DOHH2 (cell line): ENCODE data around the gene TMEM208.

Source experiments
- H3F3A ChIP-seq: fragments of 200-600 bp; sonication (generic), shearing (Covaris generic); 2 replicates; pipeline ENCODE4 v1.6.0; 2016; ENCODE audit warnings: antibody characterized with exemption, mild to moderate bottlenecking; ENCODE audit not compliant: control insufficient read depth, insufficient read depth
- H3K27ac ChIP-seq: fragments of 200-600 bp; sonication (generic); 2 replicates; pipeline ENCODE4 v1.5.1; 2014; ENCODE audit warnings: low read depth, mild to moderate bottlenecking, low read length, moderate library complexity
- H3K27me3 ChIP-seq: fragments of 200-600 bp; sonication (generic); 2 replicates; pipeline ENCODE4 v1.6.1; 2014; ENCODE audit warnings: mild to moderate bottlenecking, low read length, mixed read lengths; ENCODE audit not compliant: control insufficient read depth
- H3K36me3 ChIP-seq: fragments of 200-600 bp; sonication (generic); 2 replicates; pipeline ENCODE4 v1.6.1; 2014; ENCODE audit warnings: mild to moderate bottlenecking, low read length, moderate library complexity, mixed read lengths; ENCODE audit not compliant: control insufficient read depth
- H3K4me1 ChIP-seq: fragments of 200-600 bp; sonication (generic); 2 replicates; pipeline ENCODE4 v1.6.1; 2014; ENCODE audit warnings: mild to moderate bottlenecking, low read length, mixed read lengths; ENCODE audit not compliant: control insufficient read depth
- H3K4me2 ChIP-seq: fragments of 200-600 bp; sonication (generic); 2 replicates; pipeline ENCODE4 v1.6.0; 2014; ENCODE audit warnings: mild to moderate bottlenecking, low read length, moderate library complexity
- H3K4me3 ChIP-seq: fragments of 200-600 bp; sonication (generic); 2 replicates; pipeline ENCODE4 v1.5.1; 2014; ENCODE audit warnings: mild to moderate bottlenecking, low read length, mixed read lengths
- H3K79me2 ChIP-seq: fragments of 200-600 bp; sonication (generic); 2 replicates; pipeline ENCODE4 v1.6.1; 2014; ENCODE audit warnings: mild to moderate bottlenecking, low read length, mixed read lengths; ENCODE audit not compliant: control insufficient read depth
- H3K9me2 ChIP-seq: fragments of 200-600 bp; sonication (generic); replicated peaks from 2 replicates; pipeline ENCODE4 v1.6.1; 2014; ENCODE audit warnings: mild to moderate bottlenecking, low read length, mixed read lengths; ENCODE audit not compliant: control insufficient read depth
- H3K9me3 ChIP-seq: fragments of 200-600 bp; sonication (generic); 2 replicates; pipeline ENCODE4 v1.6.1; 2014; ENCODE audit warnings: antibody characterized with exemption, low read length, mixed read lengths; ENCODE audit not compliant: control insufficient read depth, insufficient read depth
- H4K20me1 ChIP-seq: fragments of 200-600 bp; sonication (generic); 2 replicates; pipeline ENCODE4 v1.6.0; 2014; ENCODE audit warnings: low read depth, mild to moderate bottlenecking, antibody characterized with exemption, low read length, moderate library complexity; ENCODE audit not compliant: control insufficient read depth, insufficient read depth
- EZH2phosphoT487 ChIP-seq: fragments of 200-600 bp; sonication (generic); IDR thresholded peaks from 2 replicates; pipeline ENCODE4 v1.6.1; 2017; ENCODE audit warnings: borderline replicate concordance, mild to moderate bottlenecking, antibody characterized with exemption, low read length, moderate library complexity, mixed read lengths
- TF ChIP-seq, protein P1 (sequence below): fragments of 200-600 bp; sonication (generic); IDR thresholded peaks from one replicate; pipeline ENCODE4 v1.5.1; 2014; ENCODE audit warnings: antibody characterized with exemption, mild to moderate bottlenecking, low read depth, low read length; ENCODE audit not compliant: poor library complexity, severe bottlenecking

TMEM208 gene

DNA sequence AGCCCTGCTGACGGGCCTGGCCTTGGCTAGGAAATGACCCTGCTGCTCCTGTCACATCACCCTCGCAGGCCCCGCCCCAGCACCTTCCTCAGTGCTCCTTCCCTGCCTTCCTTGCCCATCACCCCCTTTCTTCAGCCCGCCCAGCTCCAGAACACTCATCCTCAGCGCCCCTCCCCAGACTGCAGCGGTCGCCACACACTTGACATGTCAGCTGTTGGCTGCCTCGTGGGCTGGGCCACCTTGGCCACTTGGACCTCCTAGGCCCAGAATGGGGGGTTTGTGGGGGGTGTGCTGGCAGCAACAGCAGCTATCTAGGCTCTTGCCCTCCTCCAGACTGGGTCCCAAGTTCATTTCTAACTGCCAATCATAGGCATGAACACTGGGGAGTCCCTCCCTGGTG lies 17.4 kb upstream of the TMEM208 start:
- no peaks in the 10 kb centered on the region for H4K20me1 ChIP-seq
- no peak overlapping the region for H3K4me2 ChIP-seq
- peaks cover 3% of the 10 kb centered on the region; the same call in 1 of the 2 replicates for H3K27me3 ChIP-seq
- H3K27ac ChIP-seq: no peak overlapping the region
- no peaks in the 10 kb centered on the region for H3F3A ChIP-seq
- TF ChIP-seq, protein P1, sequence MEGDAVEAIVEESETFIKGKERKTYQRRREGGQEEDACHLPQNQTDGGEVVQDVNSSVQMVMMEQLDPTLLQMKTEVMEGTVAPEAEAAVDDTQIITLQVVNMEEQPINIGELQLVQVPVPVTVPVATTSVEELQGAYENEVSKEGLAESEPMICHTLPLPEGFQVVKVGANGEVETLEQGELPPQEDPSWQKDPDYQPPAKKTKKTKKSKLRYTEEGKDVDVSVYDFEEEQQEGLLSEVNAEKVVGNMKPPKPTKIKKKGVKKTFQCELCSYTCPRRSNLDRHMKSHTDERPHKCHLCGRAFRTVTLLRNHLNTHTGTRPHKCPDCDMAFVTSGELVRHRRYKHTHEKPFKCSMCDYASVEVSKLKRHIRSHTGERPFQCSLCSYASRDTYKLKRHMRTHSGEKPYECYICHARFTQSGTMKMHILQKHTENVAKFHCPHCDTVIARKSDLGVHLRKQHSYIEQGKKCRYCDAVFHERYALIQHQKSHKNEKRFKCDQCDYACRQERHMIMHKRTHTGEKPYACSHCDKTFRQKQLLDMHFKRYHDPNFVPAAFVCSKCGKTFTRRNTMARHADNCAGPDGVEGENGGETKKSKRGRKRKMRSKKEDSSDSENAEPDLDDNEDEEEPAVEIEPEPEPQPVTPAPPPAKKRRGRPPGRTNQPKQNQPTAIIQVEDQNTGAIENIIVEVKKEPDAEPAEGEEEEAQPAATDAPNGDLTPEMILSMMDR: no peak
- no peak for TF ChIP-seq EZH2phosphoT487
- H3K9me2 ChIP-seq: no peaks in the 10 kb centered on the region
- no peaks in the 10 kb centered on the region for H3K4me1 ChIP-seq
- H3K9me3 ChIP-seq: no peaks in the 10 kb centered on the region
- H3K4me3 ChIP-seq: no peak overlapping the region
- H3K36me3 ChIP-seq: no peaks in the 10 kb centered on the region
- no peaks in the 10 kb centered on the region for H3K79me2 ChIP-seq

DNA sequence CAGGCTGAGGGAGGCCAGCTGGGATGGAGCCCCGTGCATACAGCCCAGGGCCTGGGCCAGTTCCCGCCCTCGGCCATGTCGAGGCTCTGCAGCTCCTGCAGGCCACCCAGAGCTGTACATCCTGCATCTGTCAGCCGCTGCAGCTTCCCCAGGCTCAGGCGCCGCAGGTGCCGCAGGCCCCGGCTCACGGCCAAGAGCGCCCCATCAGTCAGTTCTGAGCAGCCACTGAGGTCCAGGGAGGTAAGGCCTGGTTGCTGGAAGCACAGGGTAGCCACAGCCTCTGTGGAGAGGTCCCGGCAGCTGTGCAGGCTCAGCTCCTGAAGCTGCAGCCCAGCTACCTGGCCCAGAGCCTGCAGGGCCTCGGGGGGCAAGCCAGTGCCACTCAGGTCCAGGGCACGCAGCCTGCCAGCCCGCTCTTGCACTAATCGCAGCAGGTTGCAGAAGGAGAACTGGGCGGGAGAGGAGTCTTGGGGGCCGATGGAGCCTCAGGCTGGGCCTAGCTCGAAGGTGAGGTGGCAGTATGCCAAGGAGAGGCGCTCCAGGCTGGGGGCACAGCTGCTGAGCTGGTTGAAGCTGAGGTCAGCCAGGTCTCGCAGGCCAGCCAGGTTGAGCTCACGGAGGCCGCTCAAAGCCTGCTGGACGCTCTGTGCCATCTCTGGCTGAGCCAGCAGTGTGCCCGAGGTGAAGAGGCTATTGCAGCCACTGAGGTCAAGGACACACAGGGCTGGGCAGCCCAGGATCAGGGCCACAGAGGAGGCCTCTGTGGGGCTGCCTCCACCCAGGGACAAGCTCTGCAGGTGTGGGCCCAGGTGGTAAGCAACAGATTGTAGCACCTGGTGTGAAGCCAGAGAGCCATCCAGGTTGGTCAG lies 16.6 kb upstream of the TMEM208 start:
- Histone ChIP-seq H3K9me2 (no peaks in the 10 kb centered on the region), H3K36me3 (no peaks in the 10 kb centered on the region), H3K27ac (no peak overlapping the region), H3K4me3 (no peak overlapping the region), H3K79me2 (no peaks in the 10 kb centered on the region), H3K27me3 (peaks cover 3% of the 10 kb centered on the region; the same call in 1 of the 2 replicates), H3K9me3 (no peaks in the 10 kb centered on the region), H3K4me1 (no peaks in the 10 kb centered on the region), H3F3A (no peaks in the 10 kb centered on the region), H4K20me1 (no peaks in the 10 kb centered on the region), H3K4me2 (no peak overlapping the region)
- TF ChIP-seq EZH2phosphoT487: no peak
- TF ChIP-seq, protein P1: no peak

DNA sequence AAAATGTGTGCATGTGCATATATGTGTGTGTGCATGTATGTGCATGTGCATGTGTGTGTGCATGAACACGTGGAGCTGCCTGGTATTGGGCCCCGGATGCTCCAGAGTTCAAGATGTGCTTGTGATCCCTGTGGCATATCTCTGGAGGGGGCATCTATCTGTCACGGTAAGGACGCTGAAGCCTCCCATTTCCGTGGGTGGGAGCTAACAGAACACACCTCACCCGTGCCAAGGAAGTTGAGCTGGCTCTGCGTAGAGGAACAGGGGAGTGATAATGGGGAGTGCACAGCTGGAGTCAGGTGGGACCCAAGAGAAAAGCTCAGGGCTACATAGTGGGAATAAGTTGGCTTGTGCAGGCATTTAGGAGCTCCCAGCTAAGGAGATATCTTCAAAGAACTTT lies 15.3 kb upstream of the TMEM208 start:
- H3K79me2 ChIP-seq: no peaks in the 10 kb centered on the region
- H3K36me3 ChIP-seq: no peaks in the 10 kb centered on the region
- H3K4me3 ChIP-seq: no peak overlapping the region
- no peaks in the 10 kb centered on the region for H3K9me2 ChIP-seq
- H3K4me2 ChIP-seq: no peak overlapping the region
- TF ChIP-seq, protein P1: no peak
- TF ChIP-seq EZH2phosphoT487: no peak
- peaks cover 3% of the 10 kb centered on the region; the same call in 1 of the 2 replicates for H3K27me3 ChIP-seq
- no peak overlapping the region for H3K27ac ChIP-seq
- H3K9me3 ChIP-seq: no peaks in the 10 kb centered on the region
- no peaks in the 10 kb centered on the region for H3F3A ChIP-seq
- H4K20me1 ChIP-seq: no peaks in the 10 kb centered on the region
- no peaks in the 10 kb centered on the region for H3K4me1 ChIP-seq
